ENCODE data around the gene ACRBP.

ACRBP gene

DNA sequence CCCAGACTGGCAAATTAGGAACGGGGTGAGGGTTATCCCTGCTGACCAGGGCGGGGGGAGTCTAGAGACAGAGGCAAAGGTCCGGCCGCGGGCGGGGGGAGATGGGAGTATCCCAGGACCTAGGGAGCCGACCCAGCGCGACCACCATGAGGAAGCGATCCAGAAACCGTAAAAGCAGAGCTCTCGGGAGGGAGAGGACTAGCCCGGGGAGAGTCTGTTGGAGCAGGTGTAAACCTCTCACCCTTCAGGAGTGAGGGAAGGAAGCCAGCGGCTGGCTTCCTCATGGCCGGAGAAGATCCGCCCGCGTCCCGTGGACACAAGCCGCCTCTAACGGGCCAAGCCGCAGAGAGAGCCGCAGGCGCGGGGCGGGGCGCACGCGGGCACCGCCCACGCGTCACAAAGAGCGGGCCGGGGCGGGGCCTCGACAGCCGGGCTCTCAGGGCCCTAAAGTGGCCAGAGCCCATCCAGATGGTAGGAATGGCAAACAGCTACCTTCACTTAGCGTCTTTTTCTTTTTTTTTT, at the start of gene ACRBP:
Gene ACRBP, minus strand, starts transcription at position 350 of the 522 bp plus-strand sequence. Its CDS starts 66 bp downstream, at position 284.
- DNase-seq (ENCODE audit: extremely low spot score, insufficient read length, low read depth): peak; percentile 66

DNA sequence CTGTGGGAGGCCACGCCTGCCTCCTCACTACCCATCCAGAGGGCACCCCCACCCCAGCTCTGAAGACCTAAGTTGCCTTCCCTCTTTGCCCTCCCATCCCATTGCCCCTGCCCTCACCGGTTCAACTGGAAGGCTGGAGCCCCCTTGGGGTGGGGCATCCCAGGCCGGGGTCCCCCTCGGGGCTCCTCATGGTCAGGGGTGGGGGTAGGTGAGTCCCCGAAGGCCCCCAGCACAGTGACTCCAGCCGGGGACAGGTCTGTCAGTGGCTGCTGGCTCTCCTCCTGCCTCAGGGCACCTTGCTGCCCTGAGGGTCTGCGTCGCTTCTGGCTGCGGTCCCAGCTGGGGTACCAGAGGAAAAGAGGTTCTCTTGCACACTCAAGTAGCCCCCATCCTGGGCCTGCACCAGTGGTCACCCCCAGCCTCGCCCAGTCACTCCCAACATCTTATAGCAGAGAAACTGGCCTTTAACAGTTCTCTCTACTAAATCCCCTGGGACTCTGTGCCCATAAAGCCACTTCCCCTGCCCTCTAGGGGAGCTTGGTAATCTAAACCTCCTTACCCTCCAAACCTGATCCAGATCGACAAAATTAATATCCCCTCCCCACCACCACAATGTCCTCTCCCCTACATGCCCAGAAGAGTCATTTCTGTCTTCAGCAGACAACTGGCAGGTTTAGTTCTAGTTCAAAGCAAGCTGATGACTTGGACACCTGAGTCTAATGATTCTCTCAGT, 48.2 kb upstream of the ACRBP start:
- FAIRE-seq (no peak), DNase-seq (ENCODE audit: extremely low spot score, insufficient read length, low read depth) (no peak)

More for the DNA sequence above, at the start of gene ACRBP:
- FAIRE-seq: peak; percentile 70

DNA sequence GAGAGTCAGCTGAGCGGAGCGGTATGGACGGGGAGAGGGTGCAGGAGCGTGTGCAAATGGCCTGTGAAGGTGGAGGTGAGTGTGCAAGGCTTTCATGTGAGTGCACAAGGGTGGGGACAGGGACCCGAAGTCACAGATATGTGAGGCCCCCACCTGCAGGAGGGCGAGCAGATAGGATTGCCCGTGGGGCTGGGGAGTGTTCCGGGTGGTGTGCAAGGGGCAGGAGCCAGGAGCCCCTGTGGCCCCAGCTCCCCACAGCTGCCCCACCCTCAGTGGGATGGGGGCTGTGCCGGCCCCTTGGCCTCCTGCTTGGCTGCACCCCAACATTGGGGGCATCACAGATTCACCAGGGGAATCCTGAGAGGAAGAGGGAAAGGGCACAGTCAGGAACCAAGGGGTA, 47.5 kb upstream of the ACRBP start:
- FAIRE-seq (no peak), DNase-seq (ENCODE audit: extremely low spot score, insufficient read length, low read depth) (no peak)

DNA sequence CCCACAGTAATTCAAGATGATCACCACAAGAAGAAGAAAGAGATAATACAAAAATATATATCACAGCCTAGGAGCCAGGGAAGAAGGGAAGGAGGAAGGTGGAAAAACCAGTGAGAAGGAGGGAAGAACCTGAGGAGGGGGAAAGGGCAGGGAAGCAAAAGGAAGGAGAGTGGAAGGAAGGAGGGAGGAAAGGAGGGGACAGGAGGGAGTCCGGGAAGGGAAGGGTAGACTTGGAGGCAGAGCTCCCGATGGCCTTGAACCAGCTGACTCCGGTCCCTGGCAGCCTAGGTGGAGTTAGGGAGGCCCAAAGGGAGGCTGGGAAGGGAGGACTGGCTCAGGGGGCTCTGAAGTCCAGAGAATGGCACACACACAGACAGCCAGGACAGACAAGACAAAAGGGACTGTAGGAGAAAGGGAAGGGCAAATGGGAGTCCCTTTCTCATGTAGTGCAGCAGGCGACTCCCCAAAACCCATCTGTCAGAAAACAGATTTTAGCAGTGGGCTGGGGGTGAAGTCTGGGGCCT, 46.7 kb upstream of the ACRBP start:
- FAIRE-seq (no peak), DNase-seq (ENCODE audit: extremely low spot score, insufficient read length, low read depth) (no peak)

DNA sequence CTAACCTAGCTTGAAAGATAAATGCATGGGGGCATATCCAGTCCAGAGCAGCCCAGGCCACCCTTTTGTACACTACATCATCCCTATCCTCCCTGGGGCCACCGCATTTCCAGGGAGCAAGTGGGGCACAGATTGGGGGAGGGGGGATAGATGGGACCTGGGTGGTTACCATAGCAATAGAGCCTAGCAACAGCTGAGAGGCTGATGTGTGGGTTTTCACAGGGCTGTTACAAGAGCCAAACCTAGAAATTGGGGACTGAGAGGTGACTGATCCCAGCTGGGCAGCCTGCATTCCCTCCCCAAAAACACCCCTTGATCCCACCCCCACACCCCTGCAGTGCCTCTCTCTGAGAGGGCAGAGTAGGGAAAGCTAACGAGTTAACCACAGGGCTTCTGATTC, 45.7 kb upstream of the ACRBP start:
- no peak for DNase-seq (ENCODE audit: extremely low spot score, insufficient read length, low read depth)
- no peak for FAIRE-seq

DNA sequence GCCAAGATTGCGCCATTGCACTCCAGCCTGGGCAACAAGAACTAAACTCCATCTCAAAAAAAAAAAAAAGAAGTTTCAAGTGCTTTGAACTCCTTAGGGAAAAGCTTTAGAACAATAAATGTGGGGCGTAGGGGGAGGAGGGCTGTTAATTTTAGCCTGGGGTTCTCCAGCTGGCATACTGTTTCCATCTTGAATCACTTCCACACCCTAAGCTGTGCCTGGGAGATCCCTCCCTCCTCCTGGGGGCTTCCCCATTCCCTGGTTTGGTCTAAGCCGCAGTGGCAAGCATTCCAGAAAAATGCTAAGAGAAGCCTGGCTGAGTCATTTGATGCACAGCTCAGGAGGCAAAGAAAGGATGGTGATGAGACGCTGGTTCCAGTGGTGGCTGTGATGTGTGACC, 44.2 kb upstream of the ACRBP start:
- FAIRE-seq (no peak), DNase-seq (ENCODE audit: extremely low spot score, insufficient read length, low read depth) (no peak)

DNA sequence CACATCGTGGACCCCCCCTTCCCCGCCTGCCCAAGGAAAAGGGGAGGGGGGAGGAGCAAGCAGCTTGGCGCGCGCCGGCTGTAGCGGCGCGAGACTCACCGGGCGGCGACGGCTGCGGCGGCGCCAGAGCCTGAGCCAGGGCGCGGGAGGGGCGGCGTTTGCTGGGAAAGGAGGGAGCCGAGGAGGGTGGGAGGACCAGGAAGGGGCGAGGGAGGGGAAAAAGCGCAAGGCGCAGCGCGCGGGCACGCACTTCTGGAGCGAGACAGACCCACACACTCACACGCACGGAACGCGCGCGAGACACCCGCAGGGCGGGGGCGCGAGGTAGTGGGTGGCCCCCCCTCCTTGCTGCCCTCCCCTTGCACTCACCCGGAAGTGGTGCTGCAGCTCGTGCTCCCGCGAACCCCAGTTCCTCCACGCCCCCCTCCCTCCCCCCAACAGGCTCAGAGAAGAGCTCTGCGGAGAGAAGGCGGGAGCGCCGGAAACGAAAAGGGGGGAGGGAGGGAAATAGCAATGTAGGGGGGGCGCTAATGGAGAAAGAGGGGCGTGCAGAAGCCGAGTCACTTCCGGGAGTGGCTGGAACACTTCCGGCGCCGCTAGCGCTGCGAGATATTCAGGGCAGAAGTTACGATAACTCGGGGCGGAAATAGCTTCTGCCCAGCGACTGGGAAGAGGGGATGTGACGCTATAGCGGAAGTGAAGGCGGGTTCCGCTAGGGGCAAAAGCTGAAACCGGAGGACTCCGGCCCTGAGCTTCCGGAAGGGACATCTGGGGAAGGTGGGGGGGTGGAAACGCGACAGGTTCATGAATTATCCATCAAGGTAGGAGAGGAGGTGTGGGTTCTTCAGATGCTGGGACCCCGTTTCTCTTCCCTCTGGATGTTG, 42.0 kb upstream of the ACRBP start, which contains the start of gene ZNF384:
Gene ZNF384, minus strand, starts transcription at position 377 of the 884 bp plus-strand sequence. CDS start 9,855 bp downstream, outside the sequence.
- FAIRE-seq (peak; percentile 100), DNase-seq (ENCODE audit: extremely low spot score, insufficient read length, low read depth) (peak; percentile 93)

DNA sequence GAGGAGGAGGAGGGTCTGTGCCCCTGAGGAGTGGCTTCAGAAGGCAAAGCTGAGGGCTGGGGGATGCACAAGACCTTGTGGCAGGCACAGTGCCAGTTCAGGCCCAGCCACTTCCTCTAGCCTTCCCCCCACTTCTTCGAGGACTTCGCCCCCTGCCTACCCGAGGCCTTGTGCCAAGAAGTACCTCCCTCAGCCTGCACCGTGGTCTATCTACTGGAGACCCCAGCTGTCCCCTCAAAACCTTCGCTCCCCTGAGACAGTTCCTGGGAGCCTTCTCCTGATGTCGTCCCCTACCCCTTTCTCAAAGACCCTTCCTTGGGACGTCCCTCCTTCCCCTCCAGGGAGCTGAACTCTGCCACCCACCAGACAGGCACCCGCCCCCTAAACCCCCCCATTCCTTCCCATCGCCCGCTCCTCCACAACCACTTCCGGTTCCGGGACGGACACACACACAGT, 41.3 kb upstream of the ACRBP start:
- DNase-seq (ENCODE audit: extremely low spot score, insufficient read length, low read depth) (peak; percentile 68), FAIRE-seq (no peak)

DNA sequence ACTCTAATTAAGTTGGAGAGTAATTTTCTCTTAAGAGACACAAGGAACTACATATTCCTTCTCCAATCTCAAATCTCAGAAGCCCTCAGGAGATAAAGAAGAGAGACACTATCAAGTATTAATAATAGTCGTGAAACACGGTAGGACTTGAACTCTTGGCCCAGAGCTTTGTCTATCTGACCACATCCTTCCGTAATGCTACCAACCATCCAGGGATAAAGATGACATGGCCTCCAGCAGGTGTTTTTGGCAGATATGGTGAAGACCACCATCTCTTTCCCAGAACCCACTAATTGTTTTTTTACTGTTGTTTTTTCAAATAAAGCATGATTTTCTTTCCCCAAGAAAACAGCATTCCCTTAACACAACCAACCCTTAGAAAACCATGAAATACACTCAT, 38.6 kb upstream of the ACRBP start:
- no peak for DNase-seq (ENCODE audit: extremely low spot score, insufficient read length, low read depth)
- FAIRE-seq: no peak

DNA sequence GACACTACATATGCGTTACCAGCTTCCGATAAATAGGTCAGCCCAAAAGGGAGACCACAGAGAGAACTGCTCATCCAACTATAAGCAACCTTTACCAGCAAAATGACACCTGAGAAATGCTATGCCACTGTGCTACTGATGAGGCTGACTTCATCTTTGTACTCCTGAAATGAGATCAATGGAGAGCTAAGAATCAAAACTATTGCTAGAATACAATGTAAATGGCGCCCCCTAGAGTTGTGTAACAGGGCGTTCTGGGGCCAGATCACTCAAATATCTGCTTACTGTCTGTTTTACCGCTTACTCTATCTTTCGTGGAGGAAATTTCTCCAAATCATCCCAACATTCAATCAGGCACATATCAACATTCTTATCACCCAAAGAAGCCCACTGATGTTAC, 37.4 kb upstream of the ACRBP start:
- FAIRE-seq (no peak), DNase-seq (ENCODE audit: extremely low spot score, insufficient read length, low read depth) (no peak)

DNA sequence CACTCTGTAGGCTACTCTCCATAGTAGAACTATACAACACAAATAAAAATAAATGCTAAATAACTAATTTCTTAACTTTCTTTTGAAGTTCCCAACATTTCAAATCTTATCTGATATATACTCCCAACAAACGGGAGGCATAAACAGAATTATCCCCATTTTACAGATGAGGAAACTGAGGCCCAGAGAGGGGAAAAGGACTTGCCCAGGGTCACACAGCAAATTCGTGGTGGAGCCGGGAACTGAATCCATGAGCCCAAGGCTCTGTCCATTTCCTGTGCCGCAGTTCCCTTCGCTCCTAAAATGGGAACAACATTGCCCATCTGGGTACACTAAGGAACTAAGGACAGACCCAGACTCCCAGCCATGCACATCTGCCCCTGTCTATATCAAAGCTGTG, 29.7 kb upstream of the ACRBP start:
- DNase-seq (ENCODE audit: extremely low spot score, insufficient read length, low read depth) (no peak), FAIRE-seq (no peak)

DNA sequence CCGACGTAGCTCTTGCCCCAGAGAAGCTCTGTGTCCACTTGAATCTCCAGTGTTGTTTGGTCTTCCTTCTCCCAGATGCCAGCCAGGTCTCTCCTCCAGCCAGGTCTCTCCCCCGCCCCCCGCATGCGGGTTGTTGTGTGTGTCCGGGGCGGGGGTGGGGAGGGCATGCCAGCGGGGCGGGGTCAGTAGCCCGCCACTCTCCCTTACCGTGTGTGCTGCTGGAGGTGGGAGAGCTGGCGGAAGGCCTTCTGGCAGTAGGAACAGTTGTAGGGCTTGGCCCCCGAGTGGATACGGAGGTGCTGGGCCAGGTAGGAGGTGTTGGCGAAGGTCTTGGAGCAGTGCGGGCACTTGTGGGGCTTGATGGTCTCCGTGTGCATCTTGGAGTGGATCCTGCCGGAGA, 24.9 kb upstream of the ACRBP start:
- no peak for FAIRE-seq
- no peak for DNase-seq (ENCODE audit: extremely low spot score, insufficient read length, low read depth)

DNA sequence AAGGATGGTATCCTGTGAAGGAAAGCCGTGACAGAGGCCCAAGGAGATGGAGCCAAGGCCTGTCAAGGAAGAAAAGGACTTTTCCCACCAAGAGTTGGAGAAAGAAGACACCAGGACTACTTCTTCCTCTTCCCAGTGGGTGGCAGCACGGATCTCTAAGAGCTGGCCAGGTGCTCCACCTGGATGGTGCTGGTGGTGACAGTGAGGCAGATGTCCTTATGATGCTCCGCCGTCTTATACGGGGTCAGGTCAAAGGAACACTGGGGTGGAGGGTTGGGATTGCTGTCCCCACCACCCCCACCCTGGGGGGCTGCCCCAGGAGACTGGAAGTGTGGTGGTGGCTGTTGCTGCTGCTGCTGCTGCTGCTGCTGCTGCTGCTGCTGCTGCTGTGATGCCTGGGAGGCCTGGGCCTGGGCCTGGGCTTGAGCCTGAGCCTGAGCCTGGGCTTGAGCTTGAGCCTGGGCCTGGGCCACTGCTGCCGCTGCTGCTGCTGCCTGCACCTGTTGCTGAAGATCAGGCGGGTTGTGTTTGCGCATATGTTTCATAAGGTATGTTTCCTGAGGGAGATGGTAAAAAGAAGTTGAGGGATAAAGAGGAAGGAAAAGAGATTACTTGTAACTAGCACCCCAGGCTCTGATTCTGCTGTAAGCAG, 20.5 kb upstream of the ACRBP start:
- DNase-seq (ENCODE audit: extremely low spot score, insufficient read length, low read depth) (no peak), FAIRE-seq (no peak)

DNA sequence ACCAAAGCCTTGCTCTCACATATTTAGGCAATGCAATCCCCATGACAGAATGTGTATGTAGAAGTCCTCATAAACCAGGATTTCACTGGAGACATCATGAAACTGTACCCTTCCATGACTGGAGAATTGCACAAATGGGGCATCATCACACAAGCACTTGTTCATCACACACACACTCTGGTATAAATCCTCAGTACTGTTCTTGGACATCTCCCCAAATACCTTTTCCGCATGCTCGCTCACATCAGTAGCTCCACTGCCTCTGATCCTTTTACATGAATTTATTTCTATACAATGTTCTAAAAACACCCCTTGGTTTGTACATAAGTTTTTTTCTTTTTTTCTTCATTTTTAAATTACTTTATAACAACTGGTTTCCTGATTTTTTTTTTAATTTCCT, 19.0 kb upstream of the ACRBP start:
- DNase-seq (ENCODE audit: extremely low spot score, insufficient read length, low read depth) (no peak), FAIRE-seq (no peak)

DNA sequence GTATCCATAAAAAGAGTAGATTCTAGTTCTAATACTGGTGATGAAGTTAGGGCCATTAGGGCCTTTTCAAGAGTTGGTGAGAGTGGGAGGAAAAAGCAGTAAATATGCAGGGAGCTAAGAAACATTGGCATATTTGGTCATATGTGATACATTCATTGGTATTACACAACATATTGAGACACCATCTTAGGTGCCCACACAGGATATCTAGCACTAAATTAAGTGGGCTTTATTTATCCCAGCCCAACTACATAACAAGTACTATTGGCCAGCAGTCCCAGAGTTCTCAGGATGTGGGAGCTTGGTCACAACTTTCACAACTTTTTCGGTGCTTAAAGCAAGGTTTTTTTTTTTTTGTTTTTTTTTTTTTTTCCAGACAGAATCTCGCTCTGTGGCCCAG, 17.7 kb upstream of the ACRBP start:
- FAIRE-seq (no peak), DNase-seq (ENCODE audit: extremely low spot score, insufficient read length, low read depth) (no peak)

DNA sequence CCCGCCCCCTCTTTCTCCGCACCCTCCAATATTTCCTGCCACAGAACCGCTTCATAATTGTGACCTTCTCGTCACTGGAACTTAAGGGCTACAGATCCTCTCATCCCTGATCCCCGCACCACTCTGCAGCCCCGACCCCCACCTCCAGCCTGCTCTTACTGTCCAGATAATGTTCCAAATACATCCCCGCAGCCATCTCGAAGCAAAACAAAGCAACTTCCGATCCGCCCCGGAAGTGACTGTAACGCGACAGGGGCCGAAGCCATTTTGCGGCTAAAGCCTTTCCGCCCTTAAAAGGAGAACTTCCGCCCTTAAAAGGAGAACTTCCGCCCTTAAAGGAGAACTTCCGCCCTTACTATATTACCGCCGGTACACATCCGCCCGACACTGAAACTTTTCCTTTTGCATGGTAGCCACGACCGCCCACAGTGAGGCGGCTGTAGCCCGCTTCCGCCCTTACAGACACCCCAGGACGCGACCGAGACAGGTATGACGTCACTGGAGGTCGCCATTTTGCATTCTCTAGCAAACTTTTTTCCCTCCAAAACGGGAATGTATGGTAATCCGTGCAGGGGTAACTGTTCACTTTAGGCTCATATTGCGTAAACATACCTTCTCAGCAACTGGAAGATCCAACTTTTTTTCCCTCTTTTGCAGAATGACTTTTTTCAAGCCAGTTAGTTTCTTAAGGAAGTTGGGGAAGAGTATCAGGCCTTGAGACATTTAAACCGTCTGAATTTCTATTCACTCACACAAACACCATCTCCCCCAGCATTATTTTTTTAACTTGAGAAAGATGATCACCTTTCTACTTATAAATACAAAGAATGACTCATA, 15.9 kb upstream of the ACRBP start, which contains the start of gene ING4:
Gene ING4, minus strand, starts transcription at position 214 of the 837 bp plus-strand sequence. Its CDS starts 18 bp downstream, at position 196.
- peak; percentile 98 for FAIRE-seq
- peak; percentile 97 for DNase-seq (ENCODE audit: extremely low spot score, insufficient read length, low read depth)

DNA sequence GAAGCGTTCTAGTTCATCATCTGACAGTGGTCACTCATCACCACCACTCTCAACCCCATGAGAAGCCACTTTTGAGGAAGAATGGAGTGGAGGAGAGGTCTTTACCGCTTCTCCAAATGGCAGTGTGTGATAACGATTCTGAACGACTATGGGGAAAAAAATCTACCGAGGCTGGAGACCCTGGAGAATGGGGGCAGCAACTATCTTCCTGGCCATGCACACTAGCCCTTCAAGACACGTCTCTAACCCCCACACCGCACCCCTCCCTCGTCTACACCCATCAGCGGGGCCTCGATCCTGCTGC, 15.3 kb upstream of the ACRBP start:
- no peak for DNase-seq (ENCODE audit: extremely low spot score, insufficient read length, low read depth)
- no peak for FAIRE-seq

DNA sequence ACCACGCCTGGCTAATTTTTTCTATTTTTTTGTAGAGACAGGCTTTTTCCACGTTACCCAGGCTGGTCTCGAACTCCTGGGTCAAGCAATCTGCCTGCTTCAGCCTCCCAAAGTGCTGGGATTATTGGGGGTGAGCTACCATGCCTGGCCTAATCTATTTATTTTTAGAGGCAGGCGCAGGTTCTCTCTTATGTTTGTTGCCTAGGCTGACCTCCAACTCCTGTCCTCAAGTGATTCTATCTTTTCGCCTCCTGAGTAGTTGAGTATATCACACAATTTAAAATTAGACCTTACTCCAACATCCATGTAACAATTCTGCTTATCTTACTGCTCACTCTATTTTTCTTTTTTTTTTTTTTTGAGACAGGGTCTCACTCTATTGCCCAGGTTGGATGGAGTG, 6.8 kb upstream of the ACRBP start:
- FAIRE-seq (no peak), DNase-seq (ENCODE audit: extremely low spot score, insufficient read length, low read depth) (no peak)

DNA sequence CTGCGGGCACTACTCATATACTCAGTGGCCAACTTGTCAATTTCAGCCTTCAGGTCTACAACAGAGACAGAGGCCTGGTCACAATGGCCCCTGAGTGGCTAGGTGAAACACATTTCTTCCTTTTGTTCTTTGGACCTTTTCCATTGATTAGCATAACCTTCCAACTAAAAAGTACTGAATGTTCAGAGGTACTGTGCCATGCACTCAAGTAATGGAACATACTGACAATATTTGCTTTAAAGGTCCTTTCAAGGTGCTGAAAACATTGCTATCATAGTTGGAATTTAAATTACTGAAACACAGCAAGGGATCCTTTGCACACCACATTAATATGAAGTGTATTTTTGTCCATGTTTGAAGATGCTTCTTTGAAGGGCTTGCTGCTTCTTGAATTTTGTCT, 6.1 kb upstream of the ACRBP start:
- FAIRE-seq (no peak), DNase-seq (ENCODE audit: extremely low spot score, insufficient read length, low read depth) (no peak)
